Loucy (cell line): Measurements from ENCODE around the gene FKBP1A.

Experiments used
- CTCF ChIP-seq: fragments of 200-600 bp; sonication (generic); conservative IDR thresholded peaks from 2 replicates; pipeline ENCODE4 v1.5.1; 2014; ENCODE audit warnings: mild to moderate bottlenecking, antibody characterized with exemption, low read length
- EZH2phosphoT487 ChIP-seq: fragments of 200-600 bp; IDR thresholded peaks from 2 replicates; pipeline ENCODE4 v1.6.1; 2018; ENCODE audit warnings: antibody characterized with exemption, mild to moderate bottlenecking, moderate library complexity, borderline replicate concordance

GRCh38 chr20:1429143-1429728 is 36.4 kb upstream of the FKBP1A start:
- no peak for TF ChIP-seq CTCF
- TF ChIP-seq EZH2phosphoT487: no peak
